SU-DHL-6 (cell line): ENCODE measurements around the gene IL6ST.

Experiments used
- H2AFZ ChIP-seq: fragments of 200-600 bp; sonication (generic); 2 replicates; pipeline ENCODE4 v1.6.1; 2014; ENCODE audit warnings: low read depth, mild to moderate bottlenecking, moderate library complexity, mixed read lengths, antibody characterized with exemption, low read length; ENCODE audit not compliant: severe bottlenecking
- H3F3A ChIP-seq: fragments of 200-600 bp; shearing (Covaris generic); 2 replicates; pipeline ENCODE4 v1.6.0; 2016; ENCODE audit warnings: antibody characterized with exemption, mild to moderate bottlenecking; ENCODE audit not compliant: insufficient read depth
- H3K27ac ChIP-seq: fragments of 200-600 bp; sonication (generic); 2 replicates; pipeline ENCODE4 v1.5.1; 2016; ENCODE audit warnings: low read depth, mild to moderate bottlenecking, low read length, moderate library complexity, mixed read lengths
- H3K27me3 ChIP-seq: fragments of 200-600 bp; sonication (generic), shearing (Covaris generic); 2 replicates; pipeline ENCODE4 v1.6.0; 2014; ENCODE audit warnings: mild to moderate bottlenecking, low read length
- H3K36me3 ChIP-seq: fragments of 200-600 bp; sonication (generic); 2 replicates; pipeline ENCODE4 v1.6.1; 2014; ENCODE audit warnings: mild to moderate bottlenecking, low read length, mixed read lengths
- H3K4me2 ChIP-seq: fragments of 300-600, 200-600 bp; shearing (Covaris generic), sonication (generic); 2 replicates; pipeline ENCODE4 v1.6.0; 2014; ENCODE audit warnings: low read length, low read depth, mild to moderate bottlenecking; ENCODE audit not compliant: poor library complexity, severe bottlenecking
- H3K4me3 ChIP-seq: fragments of 200-600 bp; sonication (generic); 2 replicates; pipeline ENCODE4 v1.5.1; 2014; ENCODE audit warnings: antibody characterized with exemption, low read length, mild to moderate bottlenecking, mixed read lengths; ENCODE audit not compliant: insufficient read depth, poor library complexity, severe bottlenecking
- H3K79me2 ChIP-seq: fragments of 200-600 bp; sonication (generic); 2 replicates; pipeline ENCODE4 v1.6.1; 2014; ENCODE audit warnings: mild to moderate bottlenecking, low read length, moderate library complexity; ENCODE audit not compliant: insufficient read depth
- H3K9ac ChIP-seq: fragments of 200-600 bp; sonication (generic); 2 replicates; pipeline ENCODE4 v1.7.0; 2014; ENCODE audit warnings: mild to moderate bottlenecking, low read length
- H3K9me2 ChIP-seq: fragments of 200-600 bp; sonication (generic); replicated peaks from 2 replicates; pipeline ENCODE4 v1.6.1; 2014; ENCODE audit warnings: low read length; ENCODE audit not compliant: insufficient read depth
- H3K9me3 ChIP-seq: fragments of 200-600 bp; sonication (generic); 2 replicates; pipeline ENCODE4 v1.6.1; 2014; ENCODE audit warnings: low read length, mixed read lengths; ENCODE audit not compliant: insufficient read depth
- H4K20me1 ChIP-seq: fragments of 200-600 bp; sonication (generic); 2 replicates; pipeline ENCODE4 v1.6.1; 2014; ENCODE audit warnings: low read depth, mild to moderate bottlenecking, antibody characterized with exemption, low read length, moderate library complexity, mixed read lengths
- CTCF ChIP-seq: fragments of 200-600 bp; sonication (generic); IDR thresholded peaks from one replicate; pipeline ENCODE4 v1.5.1; 2017; ENCODE audit warnings: antibody characterized with exemption, mild to moderate bottlenecking, low read length, moderate library complexity; ENCODE audit not compliant: insufficient read depth, poor library complexity, severe bottlenecking
- EZH2phosphoT487 ChIP-seq: fragments of 200-600 bp; sonication (generic), shearing (Covaris generic); conservative IDR thresholded peaks from 2 replicates; pipeline ENCODE4 v1.6.1; 2018; ENCODE audit warnings: mild to moderate bottlenecking, antibody characterized with exemption, low read length, moderate library complexity, mixed read lengths

The IL6ST gene

DNA sequence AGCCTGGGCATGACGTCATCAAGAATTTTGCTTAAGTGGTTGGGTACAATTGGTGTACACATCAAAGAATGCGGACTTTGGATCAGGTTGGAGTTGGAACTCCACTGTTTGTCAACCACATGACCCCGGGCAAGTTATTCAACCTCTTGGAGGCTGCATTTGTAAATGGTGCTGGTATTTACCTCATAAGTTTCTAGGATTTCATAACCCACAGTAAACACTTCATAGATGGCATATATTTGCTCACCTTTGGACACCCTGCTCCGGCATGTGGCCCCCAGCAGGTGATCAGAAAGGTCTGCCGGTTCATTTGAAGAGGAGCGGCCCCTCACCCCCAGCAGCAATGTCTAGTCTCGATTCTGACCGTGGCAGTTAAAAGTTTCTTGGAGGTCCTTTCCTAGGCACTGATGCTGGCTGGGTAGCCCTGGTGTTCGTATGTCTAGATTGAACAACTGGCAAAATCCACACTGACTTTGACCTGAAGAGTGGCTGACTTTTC is 60.6 kb downstream of the IL6ST start:
- no peak overlapping the region for H3K9ac ChIP-seq
- H3K4me2 ChIP-seq, result no peak overlapping the region
- no peaks in the 10 kb centered on the region for H3K27me3 ChIP-seq
- no peaks in the 10 kb centered on the region for H3K9me2 ChIP-seq
- H3K79me2 ChIP-seq, result no peaks in the 10 kb centered on the region
- TF ChIP-seq CTCF, result no peak
- TF ChIP-seq EZH2phosphoT487, result no peak
- no peak overlapping the region for H3K27ac ChIP-seq
- H3F3A ChIP-seq, result no peaks in the 10 kb centered on the region
- no peak overlapping the region for H2AFZ ChIP-seq
- H4K20me1 ChIP-seq, result no peaks in the 10 kb centered on the region
- no peak overlapping the region for H3K4me3 ChIP-seq
- no peaks in the 10 kb centered on the region for H3K9me3 ChIP-seq
- H3K36me3 ChIP-seq, result no peaks in the 10 kb centered on the region

GRCh38 chr5:55933377-55934114 is 61.2 kb downstream of the IL6ST start:
- Histone ChIP-seq H3K27me3 (no peaks in the 10 kb centered on the region), H3K9me3 (no peaks in the 10 kb centered on the region), H3K27ac (no peak overlapping the region)

GRCh38 chr5:55932700-55933099 is 62.1 kb downstream of the IL6ST start:
- H3K79me2 ChIP-seq, result no peaks in the 10 kb centered on the region
- no peaks in the 10 kb centered on the region for H3K9me3 ChIP-seq
- H3F3A ChIP-seq, result no peaks in the 10 kb centered on the region
- no peak overlapping the region for H2AFZ ChIP-seq
- no peak overlapping the region for H3K4me3 ChIP-seq
- TF ChIP-seq EZH2phosphoT487 (no peak), CTCF (no peak)
- no peak overlapping the region for H3K27ac ChIP-seq
- H3K36me3 ChIP-seq, result no peaks in the 10 kb centered on the region
- no peaks in the 10 kb centered on the region for H3K27me3 ChIP-seq
- H3K9ac ChIP-seq, result no peak overlapping the region
- no peaks in the 10 kb centered on the region for H3K9me2 ChIP-seq
- H3K4me2 ChIP-seq, result no peak overlapping the region
- H4K20me1 ChIP-seq, result no peaks in the 10 kb centered on the region

More at GRCh38 chr5:55933377-55934114, 61.2 kb downstream of the IL6ST start:
- Histone ChIP-seq H3F3A (no peaks in the 10 kb centered on the region), H3K4me3 (no peak overlapping the region), H3K4me2 (no peak overlapping the region), H4K20me1 (no peaks in the 10 kb centered on the region), H3K79me2 (no peaks in the 10 kb centered on the region), H2AFZ (no peak overlapping the region), H3K9ac (no peak overlapping the region), H3K36me3 (no peaks in the 10 kb centered on the region), H3K9me2 (no peaks in the 10 kb centered on the region)
- TF ChIP-seq EZH2phosphoT487 (no peak), CTCF (no peak)
